Cardiac fibroblast (primary cell): ENCODE results near the gene TIMM17A.

ENCODE experiments used
- DNase-seq, 2 donors: peaks; one replicate each; pipeline versions ENCODE4 v3.0.0 to v3.0.0-alpha.2; 2010; ENCODE audit warnings: low read depth in 2 of 2
- H3K4me3 ChIP-seq, 2 donors: replicated peaks in 1 of 2; 1 replicate in 1 of 2; 2 replicates in 1 of 2; pipeline ENCODE4 v1.5.1; 2011; ENCODE audit warnings: low read depth in 2 of 2, low read length in 2 of 2, mild to moderate bottlenecking in 2 of 2, moderate library complexity in 1 of 2
- CTCF ChIP-seq: IDR thresholded peaks from one replicate; pipeline ENCODE4 v1.5.1; 2011; ENCODE audit warnings: low read depth, mild to moderate bottlenecking, low read length, inconsistent platforms

TIMM17A gene

DNA sequence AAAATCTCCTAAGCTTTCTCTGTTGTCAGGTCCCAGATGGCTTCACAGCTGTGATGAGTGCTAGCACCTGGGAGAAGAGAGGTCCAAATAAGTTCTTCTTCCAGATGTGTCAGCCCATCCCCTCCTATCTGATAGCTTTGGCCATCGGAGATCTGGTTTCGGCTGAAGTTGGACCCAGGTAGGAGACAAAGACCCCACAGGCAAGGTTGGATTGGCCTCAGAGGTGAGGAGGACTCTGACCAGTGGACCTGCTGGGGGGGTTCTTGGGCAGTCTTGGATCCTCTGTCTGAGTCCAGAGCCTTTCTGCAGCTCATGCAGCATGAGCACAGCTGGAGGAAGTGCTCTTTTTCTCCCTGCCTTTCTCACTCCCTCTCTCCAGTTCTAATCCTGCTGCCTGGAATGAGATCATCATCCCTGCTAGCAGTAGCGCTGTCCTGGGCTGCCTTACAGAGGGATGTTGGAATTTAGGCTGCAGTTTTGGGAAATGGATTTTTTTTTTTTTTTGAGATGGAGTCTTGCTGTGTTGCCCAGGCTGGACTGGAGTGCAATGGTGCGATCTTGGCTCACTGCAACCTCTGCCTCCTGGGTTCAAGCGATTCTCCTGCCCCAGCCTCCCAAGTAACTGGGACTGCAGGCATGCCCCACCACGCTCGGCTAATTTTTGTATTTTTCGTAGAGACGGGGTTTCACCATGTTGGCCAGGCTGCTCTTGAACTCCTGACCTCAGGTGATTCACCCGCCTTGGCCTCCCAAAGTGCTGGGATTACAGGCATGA is 34.2 kb downstream of the TIMM17A start:
- no peak for DNase-seq
- H3K4me3 ChIP-seq: no peak overlapping the region
- no peak for TF ChIP-seq CTCF

DNA sequence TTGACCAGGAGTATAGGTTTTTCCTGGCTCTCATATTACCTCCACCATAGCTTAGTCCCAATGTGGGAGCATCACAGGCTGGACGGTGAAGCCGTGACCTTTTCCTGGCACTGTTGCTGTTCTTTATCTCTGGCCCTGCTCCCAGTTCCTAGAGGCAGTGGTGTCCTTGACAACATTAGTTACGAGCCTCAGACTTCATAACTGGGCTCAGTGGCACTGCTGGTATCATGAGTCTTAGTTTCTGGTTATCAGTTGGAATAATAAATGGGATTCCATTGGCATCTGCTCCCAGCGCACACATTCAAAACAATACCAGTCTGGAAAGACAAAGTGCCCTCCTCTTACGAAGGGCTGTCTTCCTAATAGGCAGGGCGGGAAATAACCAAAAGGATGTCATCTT is 35.1 kb downstream of the TIMM17A start:
- peak in 1 of 2 donors; percentile 43 for DNase-seq
- no peak overlapping the region for H3K4me3 ChIP-seq
- no peak for TF ChIP-seq CTCF

GRCh38 chr1:201999625-202000238 is 44.4 kb downstream of the TIMM17A start:
- TF ChIP-seq CTCF: peak; percentile 79
- H3K4me3 ChIP-seq: no peak overlapping the region
- DNase-seq: peak; percentile 60 to 64

DNA sequence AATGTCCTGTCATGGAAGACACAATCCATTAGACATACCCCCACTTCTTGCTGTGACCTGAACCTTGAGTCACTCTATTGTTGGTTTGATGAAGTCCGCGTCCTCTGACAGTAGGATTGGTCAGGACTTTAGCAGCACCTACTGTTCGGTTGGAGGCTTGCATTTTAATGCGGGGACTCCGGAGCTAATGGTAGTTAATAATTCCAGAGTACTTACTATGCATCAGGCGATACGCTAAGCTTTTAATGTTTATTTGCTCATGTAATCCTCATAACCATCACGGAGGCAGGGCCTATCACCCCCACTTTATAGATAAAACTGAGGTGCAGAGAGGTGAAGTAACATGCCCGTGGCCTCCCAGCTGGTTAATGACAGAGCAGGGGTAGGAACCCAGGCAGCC is 47.2 kb downstream of the TIMM17A start:
- no peak for TF ChIP-seq CTCF
- no peak overlapping the region for H3K4me3 ChIP-seq
- no peak for DNase-seq

GRCh38 chr1:202004711-202005110 is 49.4 kb downstream of the TIMM17A start:
- H3K4me3 ChIP-seq: no peak overlapping the region
- no peak for TF ChIP-seq CTCF
- DNase-seq: no peak

DNA sequence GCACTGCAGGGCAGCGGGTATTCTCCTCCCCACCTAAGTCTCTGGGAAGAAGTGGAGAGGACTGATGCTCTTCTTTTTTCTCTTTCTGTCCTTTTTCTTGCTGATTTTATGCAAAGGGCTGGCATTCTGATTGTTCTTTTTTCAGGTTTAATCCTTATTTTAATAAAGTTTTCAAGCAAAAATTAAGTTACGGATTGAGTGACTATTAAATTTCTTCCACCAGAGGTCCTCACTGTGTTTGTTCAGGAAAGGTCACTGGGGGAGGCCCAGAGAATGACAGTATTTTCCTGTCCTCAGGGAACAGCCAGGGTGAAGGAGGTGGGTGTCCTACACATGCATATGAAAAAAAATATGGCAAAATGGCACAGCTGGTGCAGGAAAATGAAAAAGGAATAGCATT is 50.7 kb downstream of the TIMM17A start:
- TF ChIP-seq CTCF: peak; percentile 36
- peak; percentile 35 to 51 for DNase-seq

GRCh38 chr1:202007304-202007703 is 52.0 kb downstream of the TIMM17A start:
- DNase-seq: no peak
- TF ChIP-seq CTCF: no peak
- H3K4me3 ChIP-seq: no peak overlapping the region

More for the DNA sequence above, 50.7 kb downstream of the TIMM17A start:
- H3K4me3 ChIP-seq: no peak overlapping the region
